ENCODE results near the gene PALM. TPM values are rescaled to one million over a fixed set of nuclear protein-coding genes. Genes with fewer than 3 reads are reported as not detected.

PALM gene
- total RNA-seq, 2 experiments from 2014 or later = 0.18 TPM; not detected in 1

DNA sequence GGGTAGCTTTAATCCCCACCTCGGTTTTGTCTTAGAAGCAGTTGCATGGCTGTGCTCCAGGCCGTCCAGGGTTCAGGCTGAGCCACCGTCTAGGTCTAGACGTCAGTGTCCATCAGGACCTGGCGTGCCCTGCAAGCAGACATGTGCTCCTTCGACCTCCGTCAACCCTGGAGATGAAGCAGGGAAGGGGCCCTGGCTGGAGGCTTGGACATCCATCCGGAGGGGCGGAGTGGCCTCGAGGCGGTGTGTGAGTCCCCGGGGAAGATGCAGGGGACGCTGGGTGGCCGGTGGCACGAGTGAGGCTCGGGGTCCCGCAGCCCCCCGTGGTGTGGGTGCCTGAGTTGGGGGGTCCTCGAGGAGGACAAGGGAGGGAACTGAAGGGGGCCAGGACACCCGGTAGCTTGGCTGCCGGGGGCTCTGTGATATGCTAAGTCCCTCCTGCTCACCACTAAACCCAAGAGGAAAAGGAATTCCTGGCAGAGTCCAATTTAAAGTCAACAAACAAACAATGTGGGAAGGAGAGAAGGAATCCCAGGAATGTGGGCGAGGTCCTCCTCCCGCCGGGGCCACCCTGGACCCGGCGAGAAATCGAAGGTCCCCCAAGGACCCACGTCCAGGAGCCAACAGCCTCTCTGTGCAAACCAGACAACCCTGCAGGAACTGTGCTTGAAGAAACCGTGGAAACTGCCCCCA, 73.6 kb downstream of the PALM start:
- intact Hi-C loops (cut with DNase I, micrococcal nuclease) = no loop called here
- CTCF ChIA-PET = no interaction called here
- ATAC-seq = no peak

DNA sequence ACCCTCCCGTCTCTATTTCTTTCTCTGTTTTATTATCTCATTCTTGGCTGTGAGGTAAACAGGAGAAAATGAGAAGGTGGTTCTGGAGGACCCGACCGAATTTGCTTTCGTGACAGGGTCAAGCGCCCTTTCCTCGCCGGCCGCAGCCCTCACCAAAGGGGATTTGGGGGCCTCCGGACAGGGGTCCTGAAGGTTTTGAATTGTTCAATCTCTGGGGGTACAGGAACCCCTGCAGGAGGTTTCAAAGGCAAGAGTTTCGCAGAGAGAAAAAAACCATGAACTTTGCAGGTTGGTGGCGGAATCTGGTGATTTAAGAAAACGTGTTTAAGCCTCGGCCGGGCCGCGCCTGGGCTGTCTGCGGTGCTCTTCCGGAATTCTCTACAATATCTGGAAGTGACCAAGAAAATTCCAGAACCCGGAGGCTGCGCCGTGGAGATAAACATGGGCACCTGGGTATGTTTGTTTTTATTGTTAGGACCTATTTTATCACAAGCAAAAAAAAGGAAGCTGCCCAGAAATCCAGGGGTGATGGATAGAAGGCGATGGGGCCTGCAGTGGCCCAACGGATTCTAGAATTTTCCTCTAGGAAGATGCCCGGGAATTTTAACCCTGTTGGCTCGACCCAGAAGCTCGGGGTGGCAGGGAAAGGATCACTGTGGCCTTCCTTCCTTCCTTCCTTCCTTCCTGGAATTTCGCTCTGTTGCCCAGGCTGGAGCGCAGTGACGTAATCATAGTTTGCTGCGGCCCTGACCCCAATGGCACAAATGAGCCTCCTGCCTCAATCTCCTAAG, 74.3 kb downstream of the PALM start:
- ChIA-PET CTCF (no interaction called here), POLR2A (interaction anchor here (0.6 kb wide), 1 partner anchor 119 kb away, joined by 4 read pairs; no protein-coding TSS in a partner anchor)
- ATAC-seq (no peak), DNase-seq (no peak)
- Mint-ChIP-seq H3K27ac (no peak overlapping the region), H3K36me3 (ENCODE audit: low read depth) (no peaks in the 10 kb centered on the region), H3K4me1 (no peaks in the 10 kb centered on the region), H3K4me3 (no peak overlapping the region), H3K27me3 (peaks cover 2% of the 10 kb centered on the region), H3K9me3 (ENCODE audit: low read depth) (no peaks in the 10 kb centered on the region)
- intact Hi-C loops (cut with DNase I, micrococcal nuclease) = no loop called here

More for the DNA sequence above, 73.6 kb downstream of the PALM start:
- Mint-ChIP-seq H3K4me1 (no peaks in the 10 kb centered on the region), H3K27me3 (peaks cover 2% of the 10 kb centered on the region), H3K27ac (no peak overlapping the region), H3K36me3 (ENCODE audit: low read depth) (no peaks in the 10 kb centered on the region), H3K9me3 (ENCODE audit: low read depth) (no peaks in the 10 kb centered on the region), H3K4me3 (no peak overlapping the region)
- POLR2A ChIA-PET = no interaction called here
- no peak for DNase-seq

DNA sequence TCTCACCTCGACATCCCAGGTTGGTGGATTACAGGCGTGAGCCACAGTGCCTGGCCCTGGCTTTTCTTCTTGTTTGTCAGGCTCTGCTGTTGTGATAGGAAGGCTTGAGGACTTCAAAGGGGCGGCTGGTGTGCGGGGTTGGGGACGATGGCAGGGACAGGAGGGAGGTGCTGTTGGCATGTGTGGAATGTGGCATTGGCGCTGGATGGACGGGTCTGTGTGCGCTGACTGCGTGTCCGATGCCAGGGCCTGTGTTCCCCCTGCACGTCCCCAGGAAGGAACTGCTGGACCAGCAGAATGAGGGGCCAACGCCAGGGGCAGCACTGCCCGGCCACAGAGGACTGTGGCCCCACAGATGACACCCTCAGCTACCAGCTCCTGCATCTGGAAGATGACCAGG, 75.8 kb downstream of the PALM start:
- Mint-ChIP-seq H3K27ac (no peak overlapping the region), H3K9me3 (ENCODE audit: low read depth) (no peaks in the 10 kb centered on the region), H3K4me1 (peaks cover 2% of the 10 kb centered on the region), H3K27me3 (peaks cover 4% of the 10 kb centered on the region), H3K4me3 (no peak overlapping the region), H3K36me3 (ENCODE audit: low read depth) (no peaks in the 10 kb centered on the region)
- CTCF ChIA-PET = no interaction called here
- DNase-seq (no peak), ATAC-seq (no peak)
- POLR2A ChIA-PET = no interaction called here
- intact Hi-C loops (cut with DNase I, micrococcal nuclease) = no loop called here

DNA sequence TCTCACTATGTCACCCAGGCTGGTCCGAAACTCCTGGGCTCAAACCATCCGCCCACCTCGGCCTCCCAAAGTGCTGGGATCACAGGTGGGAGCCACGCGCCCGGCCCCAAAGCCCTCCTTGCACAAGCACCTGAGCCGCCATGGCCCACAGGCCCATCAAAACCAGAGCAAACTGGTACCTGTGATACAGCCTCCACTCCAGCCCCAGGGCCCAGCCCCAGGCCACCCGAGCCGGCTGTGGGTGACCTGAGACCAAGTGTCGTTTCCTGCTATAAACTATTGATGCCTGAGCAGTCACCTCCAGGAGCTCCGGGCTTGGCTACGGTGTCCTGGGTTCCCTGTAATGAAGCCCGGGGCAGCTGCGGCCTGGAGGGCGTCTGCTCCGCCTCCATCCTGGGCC, 78.8 kb downstream of the PALM start:
- Mint-ChIP-seq H3K36me3 (ENCODE audit: low read depth) (no peaks in the 10 kb centered on the region), H3K4me1 (peaks cover 2% of the 10 kb centered on the region), H3K9me3 (ENCODE audit: low read depth) (no peaks in the 10 kb centered on the region), H3K27ac (no peak overlapping the region), H3K27me3 (peaks cover 4% of the 10 kb centered on the region), H3K4me3 (no peak overlapping the region)
- intact Hi-C loops (cut with DNase I, micrococcal nuclease) = no loop called here
- CTCF ChIA-PET = no interaction called here
- no peak for ATAC-seq
- DNase-seq = no peak
- POLR2A ChIA-PET = no interaction called here

DNA sequence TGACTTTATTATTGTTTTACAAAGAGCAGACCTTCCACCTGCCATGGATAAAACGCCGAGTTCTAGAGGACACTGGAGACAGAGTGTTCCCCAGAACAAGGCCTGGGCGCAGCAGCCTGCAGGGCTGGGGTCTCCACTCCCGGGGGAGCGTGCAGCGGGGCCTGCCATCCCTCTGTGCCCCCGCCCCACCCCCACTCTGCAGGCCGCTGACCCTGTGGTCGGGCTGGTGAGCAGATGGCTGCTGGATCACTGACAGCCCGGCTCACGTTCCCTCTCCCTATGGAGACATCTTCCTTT, 79.9 kb downstream of the PALM start:
- no peak overlapping the region for H3K27ac Mint-ChIP-seq
- ChIA-PET CTCF (no interaction called here), POLR2A (no interaction called here)
- DNase-seq (no peak), ATAC-seq (no peak)
- intact Hi-C loops (cut with DNase I, micrococcal nuclease) = no loop called here
- H3K36me3 Mint-ChIP-seq (ENCODE audit: low read depth) = no peaks in the 10 kb centered on the region
- no peak overlapping the region for H3K4me3 Mint-ChIP-seq
- peaks cover 2% of the 10 kb centered on the region for H3K4me1 Mint-ChIP-seq
- H3K27me3 Mint-ChIP-seq = peaks cover 4% of the 10 kb centered on the region
- no peaks in the 10 kb centered on the region for H3K9me3 Mint-ChIP-seq (ENCODE audit: low read depth)

DNA sequence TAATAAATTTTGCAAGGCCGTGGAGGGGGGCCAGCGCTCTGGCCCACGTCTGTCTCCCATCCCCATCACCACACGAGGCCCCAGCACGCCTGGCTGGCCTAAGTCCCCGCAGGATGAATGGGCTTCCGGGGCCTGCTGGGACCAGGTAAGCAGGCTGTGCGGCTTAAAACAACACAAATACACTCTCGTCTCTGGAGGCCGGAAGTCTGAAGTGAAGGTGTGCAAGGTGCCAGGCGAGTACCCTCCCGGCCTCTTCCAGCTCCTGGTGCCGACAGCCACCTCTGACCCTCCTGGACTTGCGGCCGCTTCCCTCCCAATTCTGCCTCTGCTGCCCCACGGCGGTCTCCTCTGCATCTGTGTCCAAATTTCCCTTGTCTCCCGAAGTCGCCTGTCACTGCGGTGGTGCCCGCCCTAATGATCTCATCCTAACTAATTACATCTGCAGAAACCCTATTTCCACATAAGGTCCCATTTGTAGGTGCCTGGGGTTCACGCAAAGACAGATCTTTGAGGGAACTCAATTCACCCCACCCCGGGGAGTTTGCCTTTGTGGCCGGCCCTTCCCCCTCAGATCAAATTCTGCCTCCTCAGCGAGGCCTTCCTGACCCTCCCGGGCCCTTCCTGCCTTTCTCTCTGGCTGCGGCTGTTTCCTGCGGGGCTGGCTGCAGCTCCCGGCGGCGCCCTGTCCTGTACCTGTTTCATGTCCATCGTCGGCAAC, 80.4 kb downstream of the PALM start:
- no peaks in the 10 kb centered on the region for H3K36me3 Mint-ChIP-seq (ENCODE audit: low read depth)
- no peaks in the 10 kb centered on the region for H3K9me3 Mint-ChIP-seq (ENCODE audit: low read depth)
- peak overlapping the region; percentile 38 for H3K27ac Mint-ChIP-seq
- peaks cover 4% of the 10 kb centered on the region for H3K27me3 Mint-ChIP-seq
- no peak overlapping the region for H3K4me3 Mint-ChIP-seq
- POLR2A ChIA-PET = no interaction called here
- ATAC-seq = peak; percentile 30
- intact Hi-C loops (cut with DNase I, micrococcal nuclease) = no loop called here
- H3K4me1 Mint-ChIP-seq = peaks cover 2% of the 10 kb centered on the region
- DNase-seq = no peak
- CTCF ChIA-PET = no interaction called here

DNA sequence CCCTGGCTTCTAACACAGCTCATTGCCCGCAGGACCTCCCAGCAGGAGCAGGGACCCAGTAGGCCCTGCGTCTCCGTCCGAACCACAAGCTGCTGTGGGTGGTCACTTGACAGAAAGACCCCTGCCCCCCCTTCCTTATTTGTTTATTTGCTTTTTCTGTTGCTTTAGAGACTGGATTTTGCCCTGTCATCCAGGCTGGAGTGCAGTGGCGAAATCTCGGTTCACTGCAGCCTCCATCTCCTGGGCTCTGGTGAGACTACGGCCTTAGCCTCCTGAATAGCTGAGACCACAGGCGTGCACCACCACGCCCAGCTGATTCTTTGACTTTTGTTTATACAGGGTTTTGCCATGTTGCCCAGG, 80.9 kb downstream of the PALM start:
- Mint-ChIP-seq H3K9me3 (ENCODE audit: low read depth) (no peaks in the 10 kb centered on the region), H3K27me3 (peaks cover 4% of the 10 kb centered on the region), H3K4me1 (peaks cover 2% of the 10 kb centered on the region), H3K27ac (no peak overlapping the region), H3K36me3 (ENCODE audit: low read depth) (no peaks in the 10 kb centered on the region), H3K4me3 (no peak overlapping the region)
- DNase-seq (no peak), ATAC-seq (no peak)
- intact Hi-C loops (cut with DNase I, micrococcal nuclease) = no loop called here
- ChIA-PET POLR2A (no interaction called here), CTCF (no interaction called here)

DNA sequence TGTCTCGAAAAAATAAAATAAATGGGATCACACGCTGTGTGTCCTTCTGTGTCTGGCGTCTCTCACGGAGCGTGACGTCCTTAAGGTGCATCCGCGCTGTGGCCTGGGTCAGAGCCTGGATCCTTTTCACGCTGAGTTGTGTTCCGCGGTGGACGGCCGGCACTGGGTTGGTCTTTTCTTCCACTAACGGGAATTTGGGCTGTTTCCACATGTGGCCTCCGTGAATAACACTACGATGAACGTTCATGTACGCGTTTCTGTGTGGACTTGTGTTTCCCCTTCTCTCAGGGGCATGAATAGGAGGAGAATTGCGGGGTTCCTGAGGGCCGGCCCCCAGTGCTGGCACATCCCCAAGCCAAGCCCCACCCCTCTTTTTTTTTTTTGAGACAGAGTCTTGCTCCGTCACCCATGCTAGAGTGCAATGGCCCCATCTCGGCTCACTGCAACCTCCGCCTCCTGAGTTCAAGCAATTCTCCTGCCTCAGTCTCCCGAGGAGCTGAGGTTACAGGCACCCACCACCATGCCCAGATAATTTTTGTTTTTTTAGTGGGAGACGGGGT, 82.4 kb downstream of the PALM start:
- ChIA-PET POLR2A (no interaction called here), CTCF (no interaction called here)
- Mint-ChIP-seq H3K36me3 (ENCODE audit: low read depth) (no peaks in the 10 kb centered on the region), H3K27me3 (peaks cover 4% of the 10 kb centered on the region), H3K4me1 (peaks cover 2% of the 10 kb centered on the region), H3K27ac (no peak overlapping the region), H3K9me3 (ENCODE audit: low read depth) (no peaks in the 10 kb centered on the region), H3K4me3 (no peak overlapping the region)
- no peak for ATAC-seq
- DNase-seq = no peak
- intact Hi-C loops (cut with DNase I, micrococcal nuclease) = no loop called here

DNA sequence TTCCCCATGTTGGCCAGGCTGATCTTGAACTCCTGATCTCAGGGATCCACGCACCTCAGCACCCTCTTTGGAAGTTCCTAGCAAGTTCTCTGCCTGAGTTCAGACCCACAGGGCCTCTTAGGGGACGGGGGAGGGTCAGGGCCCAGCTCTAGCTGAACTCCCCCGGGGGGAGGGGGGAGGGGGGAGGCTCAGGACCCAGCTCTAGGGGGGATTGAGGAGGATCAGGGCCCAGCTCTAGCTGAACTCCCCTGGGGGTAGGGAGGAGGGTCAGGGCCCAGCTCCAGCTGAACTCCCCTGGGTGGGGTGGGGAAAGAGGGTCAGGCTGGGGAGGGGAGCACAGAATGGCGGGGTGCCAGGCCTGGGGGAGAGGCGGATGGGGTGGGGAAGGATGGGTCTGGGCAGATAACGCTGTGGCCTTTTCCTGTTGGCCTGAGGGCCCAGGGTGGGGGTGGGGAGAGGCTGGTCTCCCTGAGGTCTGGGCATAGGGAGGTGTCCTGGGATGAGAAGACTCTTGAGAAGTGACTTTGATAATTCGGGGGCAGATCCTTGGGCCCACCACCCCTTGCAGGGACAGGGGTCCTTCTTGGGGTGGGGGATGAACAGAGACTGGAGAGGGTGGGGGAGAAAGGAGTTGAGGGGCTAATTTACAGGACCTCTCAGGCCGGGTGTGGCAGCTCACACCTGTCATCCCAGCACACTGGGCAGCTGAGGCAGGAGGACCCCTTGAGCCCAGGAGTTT, 83.0 kb downstream of the PALM start:
- no peak overlapping the region for H3K27ac Mint-ChIP-seq
- ChIA-PET POLR2A (interaction anchor here (0.6 kb wide), 1 partner anchor 80 kb away, joined by 4 read pairs; no protein-coding TSS in a partner anchor), CTCF (no interaction called here)
- no peaks in the 10 kb centered on the region for H3K36me3 Mint-ChIP-seq (ENCODE audit: low read depth)
- H3K4me1 Mint-ChIP-seq = peaks cover 4% of the 10 kb centered on the region
- peaks cover 4% of the 10 kb centered on the region for H3K27me3 Mint-ChIP-seq
- intact Hi-C loops (cut with DNase I, micrococcal nuclease) = no loop called here
- ATAC-seq (no peak), DNase-seq (no peak)
- no peaks in the 10 kb centered on the region for H3K9me3 Mint-ChIP-seq (ENCODE audit: low read depth)
- H3K4me3 Mint-ChIP-seq = no peak overlapping the region

DNA sequence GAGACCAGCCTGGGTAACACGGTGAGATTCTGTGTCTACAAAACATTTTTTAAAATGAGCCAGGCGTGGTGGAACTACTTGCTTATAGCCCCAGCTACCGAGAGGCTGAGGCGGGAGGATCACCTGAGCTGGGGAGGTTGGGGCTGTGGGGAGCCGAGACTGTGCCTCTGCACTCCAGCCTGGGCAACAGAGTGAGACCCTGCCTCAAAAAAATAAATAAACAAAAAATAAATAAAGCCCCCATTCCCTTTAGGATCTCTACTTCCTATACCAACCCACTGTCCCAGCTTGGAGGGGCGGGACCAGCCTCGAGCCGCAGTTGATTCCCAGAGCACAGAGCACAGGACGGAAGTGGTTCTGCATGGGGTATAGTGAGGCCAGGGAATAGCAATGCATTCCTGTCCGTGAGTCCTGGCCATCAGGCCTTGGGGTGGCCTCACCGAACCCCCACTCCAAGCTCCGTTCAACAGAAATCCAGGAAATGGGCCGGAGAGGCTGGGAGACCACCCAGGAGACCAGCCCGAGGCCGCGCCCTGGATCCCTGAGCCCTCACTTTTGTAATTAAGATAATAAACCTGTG, 83.7 kb downstream of the PALM start:
- H3K4me1 Mint-ChIP-seq = peaks cover 5% of the 10 kb centered on the region
- no peak overlapping the region for H3K4me3 Mint-ChIP-seq
- ChIA-PET CTCF (interaction anchor here (1.2 kb wide), 1 partner anchor 58 kb away, joined by 3 read pairs; no protein-coding TSS in a partner anchor), POLR2A (interaction anchor here (0.6 kb wide), 1 partner anchor 79 kb away, joined by 4 read pairs; no protein-coding TSS in a partner anchor)
- no peaks in the 10 kb centered on the region for H3K36me3 Mint-ChIP-seq (ENCODE audit: low read depth)
- ATAC-seq = no peak
- H3K27me3 Mint-ChIP-seq = peaks cover 4% of the 10 kb centered on the region
- H3K27ac Mint-ChIP-seq = no peak overlapping the region
- DNase-seq = no peak
- intact Hi-C loops (cut with DNase I, micrococcal nuclease) = no loop called here
- no peaks in the 10 kb centered on the region for H3K9me3 Mint-ChIP-seq (ENCODE audit: low read depth)

DNA sequence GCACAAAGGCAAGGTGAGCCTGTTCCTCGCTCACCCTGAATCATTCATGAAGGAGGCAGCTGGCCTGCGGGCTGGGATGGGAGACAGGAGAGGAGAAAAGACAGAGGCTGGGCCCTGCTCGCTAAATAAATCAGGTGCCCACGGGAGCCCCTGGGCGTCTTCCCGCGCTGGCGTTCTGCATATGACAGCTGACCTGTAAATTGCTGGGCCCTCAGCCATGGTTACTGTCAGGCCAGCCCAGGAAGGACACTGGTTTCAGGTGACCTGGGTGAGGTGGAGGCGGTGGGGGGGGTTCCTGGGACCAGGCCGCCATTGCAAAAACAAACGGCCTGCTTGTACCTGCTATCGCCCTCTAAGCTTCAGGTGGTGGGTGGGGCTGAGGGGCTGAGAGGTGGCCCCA, 85.1 kb downstream of the PALM start:
- H3K27me3 Mint-ChIP-seq = peaks cover 4% of the 10 kb centered on the region

More for the DNA sequence above, 85.1 kb downstream of the PALM start:
- H3K4me1 Mint-ChIP-seq = peaks cover 5% of the 10 kb centered on the region
- POLR2A ChIA-PET = no interaction called here
- H3K9me3 Mint-ChIP-seq (ENCODE audit: low read depth) = no peaks in the 10 kb centered on the region
- H3K27ac Mint-ChIP-seq = no peak overlapping the region
- CTCF ChIA-PET = interaction anchor here (1.2 kb wide), 1 partner anchor 60 kb away, joined by 3 read pairs; no protein-coding TSS in a partner anchor
- intact Hi-C loops (cut with DNase I, micrococcal nuclease) = no loop called here
- DNase-seq = no peak
- no peak overlapping the region for H3K4me3 Mint-ChIP-seq
- no peak for ATAC-seq
- H3K36me3 Mint-ChIP-seq (ENCODE audit: low read depth) = peaks cover 5% of the 10 kb centered on the region

Measured in activated CD4-positive, alpha-beta T cell treated with anti-CD3 and anti-CD28 coated beads for 36 hours (primary cell).